ENCODE data around the gene BSCL2. TPM values are rescaled to one million over a fixed set of nuclear protein-coding genes. Genes with fewer than 3 reads are reported as not detected.

Gene BSCL2
- total and polyA plus RNA-seq, 2 donors (not counting 1 experiment from before 2014, with no cell fraction given) = 38.5 to 56.3 TPM

- Histone ChIP-seq H3K36me3 (replicated peaks in 1 of 2; ENCODE audit: control extremely low read depth in 1 of 2, control insufficient read depth in 1 of 2, extremely low read depth in 1 of 2, insufficient read depth in 2 of 2, low read length in 1 of 2) (peaks cover 0 to 27% of the 10 kb centered on the region in 2 experiments), H3K4me3 (ENCODE audit: control extremely low read depth in 1 of 5, extremely low read depth in 1 of 5, insufficient read depth in 1 of 5, low read depth in 2 of 5, low read length in 4 of 5) (peak overlapping the region; percentile 66 to 91 (median 87)), H2AFZ (ENCODE audit: insufficient read depth, low read depth, low read length, poor library complexity, severe bottlenecking) (peak overlapping the region; percentile 99), H3K27me3 (replicated peaks in 1 of 4; ENCODE audit: control extremely low read depth in 1 of 4, control insufficient read depth in 3 of 4, insufficient read depth in 4 of 4, low read length in 3 of 4) (no peaks in the 10 kb centered on the region), H4K20me1 (ENCODE audit: control insufficient read depth, insufficient read depth, low read length, poor library complexity, severe bottlenecking) (no peaks in the 10 kb centered on the region), H3K9ac (ENCODE audit: low read length) (peak overlapping the region; percentile 89), H3K4me1 (ENCODE audit: control insufficient read depth in 2 of 2, insufficient read depth in 2 of 2, low read length in 2 of 2) (peaks cover 39 to 52% of the 10 kb centered on the region in 2 donors), H3K79me2 (ENCODE audit: control insufficient read depth, insufficient read depth, low read length) (peaks cover 25% of the 10 kb centered on the region), H3K4me2 (replicated peaks; ENCODE audit: low read depth, low read length, poor library complexity, severe bottlenecking) (peak overlapping the region; percentile 95), H3K27ac (ENCODE audit: low read length in 2 of 2) (peak overlapping the region; percentile 90 to 93), H3K9me3 (ENCODE audit: control extremely low read depth in 1 of 3, control insufficient read depth in 2 of 3, insufficient read depth in 1 of 3, low read length in 2 of 3) (no peaks in the 10 kb centered on the region)
- Mint-ChIP-seq H3K4me1 (peaks cover 65% of the 10 kb centered on the region), H3K4me3 (peak overlapping the region; percentile 92), H3K27me3 (no peaks in the 10 kb centered on the region), H3K27ac (peak overlapping the region; percentile 95), H3K9me3 (ENCODE audit: insufficient read depth) (no peaks in the 10 kb centered on the region)
- ChIA-PET POLR2A (interaction anchor here (0.6 to 6.5 kb wide), 20 partner anchors 19 to 173 kb away, joined by 3 to 66 read pairs (median 5); partner anchors contain the start of genes B3GAT3, C11orf98, CSKMT and EEF1G), CTCF (interaction anchor here (0.8 to 1.4 kb wide), 6 partner anchors 18 to 115 kb away, joined by 3 to 5 read pairs (median 3); partner anchors contain the start of genes C11orf98, CSKMT, HNRNPUL2 and UQCC3)
- ATAC-seq (ENCODE audit: low read depth) (no peak), DNase-seq (no peak)
- 0% methylated on average over 7 of the region's 7 CpGs for WGBS (ENCODE audit: insufficient coverage)
- intact Hi-C loops (cut with micrococcal nuclease) = loop anchor here (1.0 to 5.0 kb wide), 11 partner anchors 19 to 149 kb away; partner anchors contain the start of genes EEF1G, GANAB, HNRNPUL2 and INTS5
- TF ChIP-seq CTCF (IDR thresholded peaks at IDR 0.05) (no peak), EZH2 (IDR thresholded peaks at IDR 0.05; ENCODE audit: borderline replicate concordance, insufficient read depth, low read depth, low read length, poor library complexity, severe bottlenecking) (no peak)
Measured at GRCh38 chr11:62708793-62709192, 1.6 kb upstream of the BSCL2 start.

- peak overlapping the region; percentile 92 for H3K4me3 Mint-ChIP-seq
- intact Hi-C loops (cut with micrococcal nuclease) = loop anchor here (2.0 to 5.0 kb wide), 5 partner anchors 78 to 149 kb away; partner anchors contain the start of genes EEF1G, TMEM179B and TUT1
- H4K20me1 ChIP-seq (ENCODE audit: control insufficient read depth, insufficient read depth, low read length, poor library complexity, severe bottlenecking) = no peaks in the 10 kb centered on the region
- no peaks in the 10 kb centered on the region for H3K27me3 ChIP-seq (replicated peaks in 1 of 4; ENCODE audit: control extremely low read depth in 1 of 4, control insufficient read depth in 3 of 4, insufficient read depth in 4 of 4, low read length in 3 of 4)
- peak overlapping the region; percentile 95 for H3K4me2 ChIP-seq (replicated peaks; ENCODE audit: low read depth, low read length, poor library complexity, severe bottlenecking)
- peak overlapping the region; percentile 95 for H3K27ac Mint-ChIP-seq
- TF ChIP-seq EZH2 (IDR thresholded peaks at IDR 0.05; ENCODE audit: borderline replicate concordance, insufficient read depth, low read depth, low read length, poor library complexity, severe bottlenecking) = no peak
- TF ChIP-seq CTCF (IDR thresholded peaks at IDR 0.05) = no peak
- ATAC-seq (ENCODE audit: low read depth) = no peak
- H3K79me2 ChIP-seq (ENCODE audit: control insufficient read depth, insufficient read depth, low read length) = peaks cover 25% of the 10 kb centered on the region
- H3K9me3 ChIP-seq (ENCODE audit: control extremely low read depth in 1 of 3, control insufficient read depth in 2 of 3, insufficient read depth in 1 of 3, low read length in 2 of 3) = no peaks in the 10 kb centered on the region
- peaks cover 39 to 52% of the 10 kb centered on the region in 2 donors for H3K4me1 ChIP-seq (ENCODE audit: control insufficient read depth in 2 of 2, insufficient read depth in 2 of 2, low read length in 2 of 2)
- peak overlapping the region; percentile 89 for H3K9ac ChIP-seq (ENCODE audit: low read length)
- H3K4me3 ChIP-seq (ENCODE audit: control extremely low read depth in 1 of 5, extremely low read depth in 1 of 5, insufficient read depth in 1 of 5, low read depth in 2 of 5, low read length in 4 of 5) = peak overlapping the region in 4 of 5 experiments; percentile 66 to 91 (median 81)
- H3K27me3 Mint-ChIP-seq = no peaks in the 10 kb centered on the region
- peaks cover 0 to 23% of the 10 kb centered on the region in 2 experiments for H3K36me3 ChIP-seq (replicated peaks in 1 of 2; ENCODE audit: control extremely low read depth in 1 of 2, control insufficient read depth in 1 of 2, extremely low read depth in 1 of 2, insufficient read depth in 2 of 2, low read length in 1 of 2)
- peak overlapping the region; percentile 90 to 93 for H3K27ac ChIP-seq (ENCODE audit: low read length in 2 of 2)
- ChIA-PET POLR2A (interaction anchor here (0.5 to 6.5 kb wide), 11 partner anchors 19 to 320 kb away, joined by 3 to 66 read pairs (median 11); partner anchors contain the start of genes B3GAT3, C11orf98, CSKMT and HNRNPUL2), CTCF (interaction anchor here (0.8 to 1.4 kb wide), 6 partner anchors 11 to 78 kb away, joined by 3 to 5 read pairs (median 3); partner anchors contain the start of genes HNRNPUL2 and UQCC3)
- H3K9me3 Mint-ChIP-seq (ENCODE audit: insufficient read depth) = no peaks in the 10 kb centered on the region
- 96% methylated on average over 5 of the region's 5 CpGs for WGBS (ENCODE audit: insufficient coverage)
- H2AFZ ChIP-seq (ENCODE audit: insufficient read depth, low read depth, low read length, poor library complexity, severe bottlenecking) = peak overlapping the region; percentile 99
- DNase-seq = no peak
- peaks cover 61% of the 10 kb centered on the region for H3K4me1 Mint-ChIP-seq
Measured at GRCh38 chr11:62708392-62708791, 1.2 kb upstream of the BSCL2 start.
